Osteoblast (primary cell): Measurements from ENCODE around the gene PDZD8. TPM values are rescaled to one million over a fixed set of nuclear protein-coding genes. Genes with fewer than 3 reads are reported as not detected.

Experiments used
- DNase-seq: peaks from one replicate; pipeline ENCODE4 v3.0.0; 2011; ENCODE audit warnings: low spot score, mixed read lengths; ENCODE audit not compliant: insufficient read length; ENCODE audit errors: missing footprints
- H2AFZ ChIP-seq: 2 replicates; pipeline ENCODE4 v1.6.0; 2011; ENCODE audit warnings: mild to moderate bottlenecking, low read length
- H3K27ac ChIP-seq: 2 replicates; pipeline ENCODE4 v1.5.1; 2011; ENCODE audit warnings: mild to moderate bottlenecking, low read depth, low read length, moderate library complexity
- H3K27me3 ChIP-seq: 2 replicates; pipeline ENCODE4 v1.6.0; 2012; ENCODE audit warnings: mild to moderate bottlenecking, control low read depth, inconsistent platforms, low read length, moderate library complexity; ENCODE audit not compliant: insufficient read depth
- H3K36me3 ChIP-seq: 2 replicates; pipeline ENCODE4 v1.5.1; 2011; ENCODE audit warnings: mild to moderate bottlenecking, low read length, control low read depth, moderate library complexity; ENCODE audit not compliant: insufficient read depth
- H3K4me1 ChIP-seq: 2 replicates; pipeline ENCODE4 v1.5.1; 2011; ENCODE audit warnings: mild to moderate bottlenecking, low read length, control low read depth, moderate library complexity; ENCODE audit not compliant: insufficient read depth
- H3K4me2 ChIP-seq: 2 replicates; pipeline ENCODE4 v1.6.0; 2011; ENCODE audit warnings: mild to moderate bottlenecking, low read length; ENCODE audit not compliant: insufficient read depth
- H3K4me3 ChIP-seq: fragments of 200-600 bp; sonication (generic); 3 replicates; pipeline ENCODE4 v1.5.1; 2012; ENCODE audit warnings: mild to moderate bottlenecking, low read length, inconsistent platforms; ENCODE audit not compliant: insufficient read depth
- H3K79me2 ChIP-seq: 2 replicates; pipeline ENCODE4 v1.6.0; 2012; ENCODE audit warnings: mild to moderate bottlenecking, low read length, control low read depth, inconsistent platforms; ENCODE audit not compliant: insufficient read depth
- H3K9me3 ChIP-seq: 2 replicates; pipeline ENCODE4 v1.5.1; 2011; ENCODE audit warnings: low read depth, low read length, control low read depth
- H4K20me1 ChIP-seq: 2 replicates; pipeline ENCODE4 v1.6.0; 2012; ENCODE audit warnings: mild to moderate bottlenecking, low read length, control low read depth; ENCODE audit not compliant: insufficient read depth
- CTCF ChIP-seq: IDR thresholded peaks from 2 replicates; pipeline ENCODE4 v1.5.1; 2011; ENCODE audit warnings: mild to moderate bottlenecking, low read depth, low read length, moderate library complexity; ENCODE audit errors: extremely low read depth
- total RNA-seq: library from RNA; depleted of rRNA; stranded (reverse); fragments of >200 nt; gene quantifications from 2 replicates; pipeline ENCODE4 v1.2.3, GENCODE V29; 2012

Gene PDZD8
- total RNA-seq, 1 donor = 35.8 TPM

GRCh38 chr10:117410557-117410956 is 35.3 kb upstream of the PDZD8 start:
- H3K27ac ChIP-seq = no peak overlapping the region
- no peak overlapping the region for H2AFZ ChIP-seq
- no peaks in the 10 kb centered on the region for H3K36me3 ChIP-seq
- H3K4me1 ChIP-seq = peaks cover 10% of the 10 kb centered on the region
- peaks cover 7% of the 10 kb centered on the region for H3K27me3 ChIP-seq
- H3K9me3 ChIP-seq = no peaks in the 10 kb centered on the region
- DNase-seq = no peak
- H3K79me2 ChIP-seq = no peaks in the 10 kb centered on the region
- H3K4me2 ChIP-seq = no peak overlapping the region
- no peak overlapping the region for H3K4me3 ChIP-seq
- TF ChIP-seq CTCF = no peak
- H4K20me1 ChIP-seq = no peaks in the 10 kb centered on the region

DNA sequence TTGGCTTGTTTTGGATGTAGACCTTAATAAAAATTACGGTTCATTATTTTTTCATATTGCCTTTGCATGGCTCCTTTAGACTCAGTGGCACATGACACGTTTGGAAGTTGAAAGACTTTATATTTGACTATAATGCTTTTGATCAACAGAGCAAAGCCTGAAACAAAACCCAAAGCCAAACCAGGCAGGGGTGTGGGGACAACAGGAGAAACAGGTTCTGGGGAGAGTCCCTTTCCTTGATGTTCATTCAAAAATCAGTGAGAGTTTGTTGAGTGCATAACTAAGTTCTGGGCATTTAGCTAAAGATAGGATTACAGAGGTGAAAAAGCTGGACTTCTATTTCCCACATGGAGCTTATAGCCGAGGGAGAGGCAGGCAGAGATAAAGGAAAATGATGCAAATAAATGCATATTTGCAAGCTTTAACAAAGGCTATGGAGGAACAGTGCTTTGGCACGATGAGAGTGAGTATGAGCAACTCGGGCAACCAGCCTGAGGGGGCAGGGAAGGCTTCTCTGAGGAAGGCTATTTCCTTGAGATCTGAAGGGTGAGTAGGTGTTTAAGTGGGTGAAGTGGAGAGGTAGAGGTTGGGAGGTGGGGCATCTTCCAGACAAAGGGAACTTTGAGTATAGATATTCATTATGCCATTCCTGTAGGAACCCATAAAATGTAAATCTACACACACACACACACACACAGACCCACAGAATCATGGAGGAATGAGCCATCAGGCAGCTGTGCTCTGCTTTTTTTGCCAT is 34.5 kb upstream of the PDZD8 start:
- Histone ChIP-seq H3K36me3 (no peaks in the 10 kb centered on the region), H2AFZ (no peak overlapping the region), H3K9me3 (no peaks in the 10 kb centered on the region), H4K20me1 (no peaks in the 10 kb centered on the region), H3K4me3 (no peak overlapping the region), H3K4me1 (peaks cover 10% of the 10 kb centered on the region), H3K79me2 (no peaks in the 10 kb centered on the region), H3K27me3 (peaks cover 10% of the 10 kb centered on the region), H3K4me2 (no peak overlapping the region), H3K27ac (no peak overlapping the region)
- no peak for DNase-seq
- no peak for TF ChIP-seq CTCF

GRCh38 chr10:117408436-117409384 is 33.5 kb upstream of the PDZD8 start:
- Histone ChIP-seq H3K79me2 (no peaks in the 10 kb centered on the region), H2AFZ (no peak overlapping the region), H3K4me1 (peaks cover under 1% of the 10 kb centered on the region), H3K4me3 (no peak overlapping the region), H3K36me3 (no peaks in the 10 kb centered on the region), H3K27me3 (peaks cover 10% of the 10 kb centered on the region), H3K27ac (no peak overlapping the region), H3K9me3 (no peaks in the 10 kb centered on the region), H4K20me1 (no peaks in the 10 kb centered on the region), H3K4me2 (no peak overlapping the region)
- DNase-seq = no peak
- TF ChIP-seq CTCF = no peak

- Histone ChIP-seq H3K4me2 (no peak overlapping the region), H4K20me1 (no peaks in the 10 kb centered on the region), H3K4me3 (no peak overlapping the region), H2AFZ (no peak overlapping the region), H3K27me3 (peaks cover 16% of the 10 kb centered on the region), H3K36me3 (no peaks in the 10 kb centered on the region), H3K27ac (no peak overlapping the region), H3K4me1 (no peaks in the 10 kb centered on the region), H3K9me3 (no peaks in the 10 kb centered on the region), H3K79me2 (no peaks in the 10 kb centered on the region)
- no peak for DNase-seq
- TF ChIP-seq CTCF = no peak
These were observed 30.5 kb upstream of the PDZD8 start for GRCh38 chr10:117405730-117406129.
